Astrocyte of the cerebellum (primary cell): ENCODE results near the gene SLC19A1.

Experiments used
- DNase-seq: peaks from one replicate; pipeline ENCODE4 v3.0.0-alpha.2; 2011; ENCODE audit warnings: low read depth
- H3K4me3 ChIP-seq: 2 replicates; pipeline ENCODE4 v1.5.1; 2011; ENCODE audit warnings: mild to moderate bottlenecking, low read depth, low read length, moderate library complexity
- in situ Hi-C: cut with HindIII; loops from 2 replicates; pipeline ENCODE4 v1.10.0; 2017; ENCODE audit warnings: low sequenced_read_pairs
- TF ChIP-seq, protein P1 (sequence below): IDR thresholded peaks from 2 replicates; pipeline ENCODE4 v1.5.1; 2012; ENCODE audit warnings: low read length, low read depth, moderate library complexity, mild to moderate bottlenecking; ENCODE audit errors: missing control alignments

SLC19A1 gene

DNA sequence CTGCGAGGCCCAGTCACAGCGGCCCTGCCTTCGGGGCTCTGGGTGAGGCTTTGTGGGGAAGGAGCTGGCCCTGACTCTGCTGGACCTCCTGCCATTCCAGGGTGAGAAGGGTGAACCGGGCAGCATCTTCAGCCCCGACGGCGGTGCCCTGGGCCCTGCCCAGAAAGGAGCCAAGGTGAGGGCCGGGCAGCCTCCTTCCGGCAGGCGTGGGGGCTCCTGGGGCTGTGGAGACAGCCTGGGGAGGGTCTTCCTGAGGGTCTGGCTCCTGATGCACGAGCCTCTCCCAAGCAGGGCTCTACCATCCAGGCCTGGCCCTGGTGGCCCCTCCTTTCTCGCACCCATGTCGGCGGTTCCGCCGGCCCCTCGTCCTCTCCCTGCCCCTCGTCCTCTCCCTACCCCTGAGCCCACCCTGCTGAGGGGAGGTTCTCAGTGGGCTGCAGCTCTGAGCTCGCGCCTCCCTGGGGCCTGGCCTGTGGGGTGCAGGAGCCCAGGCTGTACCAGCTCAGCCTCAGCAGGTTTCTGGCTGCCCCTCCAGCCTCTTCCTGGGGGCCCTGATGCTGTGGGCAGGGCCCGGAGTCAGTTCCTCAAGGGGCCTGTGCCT, 48.7 kb downstream of the SLC19A1 start:
- DNase-seq, result no peak
- in situ Hi-C loops, result no loop called here
- H3K4me3 ChIP-seq, result no peak overlapping the region
- TF ChIP-seq, protein P1, sequence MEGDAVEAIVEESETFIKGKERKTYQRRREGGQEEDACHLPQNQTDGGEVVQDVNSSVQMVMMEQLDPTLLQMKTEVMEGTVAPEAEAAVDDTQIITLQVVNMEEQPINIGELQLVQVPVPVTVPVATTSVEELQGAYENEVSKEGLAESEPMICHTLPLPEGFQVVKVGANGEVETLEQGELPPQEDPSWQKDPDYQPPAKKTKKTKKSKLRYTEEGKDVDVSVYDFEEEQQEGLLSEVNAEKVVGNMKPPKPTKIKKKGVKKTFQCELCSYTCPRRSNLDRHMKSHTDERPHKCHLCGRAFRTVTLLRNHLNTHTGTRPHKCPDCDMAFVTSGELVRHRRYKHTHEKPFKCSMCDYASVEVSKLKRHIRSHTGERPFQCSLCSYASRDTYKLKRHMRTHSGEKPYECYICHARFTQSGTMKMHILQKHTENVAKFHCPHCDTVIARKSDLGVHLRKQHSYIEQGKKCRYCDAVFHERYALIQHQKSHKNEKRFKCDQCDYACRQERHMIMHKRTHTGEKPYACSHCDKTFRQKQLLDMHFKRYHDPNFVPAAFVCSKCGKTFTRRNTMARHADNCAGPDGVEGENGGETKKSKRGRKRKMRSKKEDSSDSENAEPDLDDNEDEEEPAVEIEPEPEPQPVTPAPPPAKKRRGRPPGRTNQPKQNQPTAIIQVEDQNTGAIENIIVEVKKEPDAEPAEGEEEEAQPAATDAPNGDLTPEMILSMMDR, result no peak

DNA sequence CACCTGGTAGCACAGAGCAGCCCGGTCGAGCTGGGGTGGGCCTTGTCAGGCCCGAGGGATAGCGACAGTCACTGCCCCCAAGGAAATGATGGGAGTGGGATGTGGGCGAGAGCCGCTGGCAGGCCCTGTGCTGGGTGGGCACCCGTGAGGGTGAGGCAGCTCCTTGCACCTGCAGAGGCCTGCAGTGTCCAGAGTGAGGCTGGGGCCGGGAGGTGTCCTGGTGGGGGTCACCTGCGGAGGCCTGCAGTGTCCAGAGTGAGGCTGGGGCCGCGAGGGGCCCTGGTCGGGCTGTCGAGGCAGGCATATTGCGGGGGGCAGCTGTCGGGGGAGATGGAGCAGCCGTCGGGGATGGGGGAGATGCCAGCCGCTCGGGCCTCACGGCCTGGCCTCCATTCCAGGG, 49.5 kb downstream of the SLC19A1 start:
- no peak for DNase-seq
- TF ChIP-seq, protein P1, result no peak
- in situ Hi-C loops, result no loop called here
- H3K4me3 ChIP-seq, result no peak overlapping the region

DNA sequence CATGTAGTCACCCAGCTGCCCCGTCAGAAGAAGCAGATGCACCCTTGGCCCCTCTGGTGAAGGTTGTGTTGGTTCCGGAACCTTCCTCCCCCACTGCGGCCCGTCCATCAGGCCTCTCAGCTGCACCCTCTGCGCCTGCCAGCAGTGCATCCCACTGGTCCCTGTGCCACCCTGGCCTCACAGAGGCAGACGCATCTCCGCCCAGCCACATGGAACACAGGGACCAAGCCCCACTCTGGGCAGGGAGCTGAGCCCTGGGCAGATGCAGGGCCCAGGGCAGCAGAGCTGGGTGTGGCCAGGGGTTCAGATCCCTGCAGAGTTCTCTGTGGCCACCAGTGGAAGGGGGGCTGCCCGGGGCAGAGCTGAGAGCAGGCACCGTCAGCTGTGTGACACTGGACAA, 50.6 kb downstream of the SLC19A1 start:
- in situ Hi-C loops, result no loop called here
- DNase-seq, result no peak
- TF ChIP-seq, protein P1, result no peak
- H3K4me3 ChIP-seq, result no peak overlapping the region

DNA sequence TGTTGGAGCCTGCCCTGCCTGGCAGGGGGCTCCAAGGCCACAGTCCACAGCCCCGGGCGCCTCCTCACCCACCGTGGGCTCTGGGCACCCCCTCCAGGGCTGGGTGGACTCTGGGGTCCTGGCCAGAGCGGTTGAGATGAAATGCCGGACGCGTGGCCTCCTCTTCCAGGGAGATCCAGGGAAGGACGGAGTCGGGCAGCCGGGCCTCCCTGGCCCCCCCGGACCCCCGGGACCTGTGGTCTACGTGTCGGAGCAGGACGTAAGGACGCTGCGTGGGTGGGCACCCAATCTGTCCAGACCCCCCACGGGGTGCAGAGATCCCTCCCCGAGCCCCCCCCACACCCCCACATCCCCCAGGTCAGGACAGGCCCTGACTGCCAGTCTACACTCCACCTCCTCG, 51.2 kb downstream of the SLC19A1 start:
- no peak overlapping the region for H3K4me3 ChIP-seq
- in situ Hi-C loops, result no loop called here
- DNase-seq, result no peak
- TF ChIP-seq, protein P1, result no peak

DNA sequence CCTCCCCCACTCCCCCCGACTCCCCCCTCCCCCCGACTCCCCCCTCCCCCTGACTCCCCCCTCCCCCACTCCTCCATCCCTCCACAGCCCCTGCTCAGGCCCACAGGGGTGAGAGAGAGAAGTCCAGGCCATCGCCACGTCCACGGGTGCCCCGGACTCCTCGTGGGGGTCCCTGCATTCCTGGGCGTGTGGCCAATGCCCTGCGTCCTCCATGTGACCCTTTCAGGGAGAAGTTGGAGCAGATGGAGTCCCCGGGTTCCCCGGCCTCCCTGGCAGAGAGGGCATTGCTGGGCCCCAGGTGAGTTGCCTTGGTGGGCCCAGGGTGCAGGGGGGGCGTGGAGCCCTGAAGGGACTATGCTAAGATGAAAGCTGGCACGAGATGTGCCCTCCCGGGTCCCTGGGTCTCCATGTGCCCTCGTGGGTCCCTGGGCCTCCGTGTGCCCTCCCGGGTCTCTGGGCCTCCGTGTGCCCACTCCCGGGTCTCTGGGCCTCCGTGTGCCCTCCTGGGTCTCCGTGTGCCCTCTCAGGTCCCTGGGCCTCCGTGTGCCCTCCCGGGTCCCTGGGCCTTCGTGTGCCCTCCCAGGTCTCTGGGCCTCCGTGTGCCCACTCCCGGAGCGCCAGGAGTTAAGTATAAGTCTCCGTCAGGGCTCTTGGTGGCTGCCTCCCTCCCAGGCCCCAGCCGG, 52.0 kb downstream of the SLC19A1 start:
- no peak for DNase-seq
- TF ChIP-seq, protein P1, result no peak
- in situ Hi-C loops, result no loop called here
- H3K4me3 ChIP-seq, result no peak overlapping the region

DNA sequence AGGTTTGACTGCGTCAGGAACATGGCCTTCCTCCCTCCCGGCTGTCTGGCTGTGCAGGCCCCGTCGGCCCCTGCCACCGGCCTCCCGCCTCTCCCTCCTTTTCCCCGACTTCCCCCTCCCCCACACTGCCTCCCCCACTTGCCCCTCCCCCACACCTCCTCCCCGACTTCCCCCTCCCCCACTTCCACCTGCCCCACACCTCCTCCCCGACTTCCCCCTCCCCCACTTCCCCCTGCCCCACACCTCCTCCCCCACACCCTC, 52.6 kb downstream of the SLC19A1 start:
- no peak for DNase-seq
- TF ChIP-seq, protein P1, result no peak
- in situ Hi-C loops, result no loop called here
- no peak overlapping the region for H3K4me3 ChIP-seq
